Loucy (cell line): ENCODE results near the gene MYH16.
"Not testable (repeated sequence)": the region's sequence is repeated elsewhere in the genome, so short reads cannot be mapped to it uniquely, and the experiment has no call there.

Experiments used
- H2AFZ ChIP-seq: fragments of 200-600 bp; sonication (generic); 2 replicates; pipeline ENCODE4 v1.6.0; 2016; ENCODE audit warnings: antibody characterized with exemption, mild to moderate bottlenecking, low read length, moderate library complexity
- H3F3A ChIP-seq: fragments of 200-600 bp; 2 replicates; pipeline ENCODE4 v1.6.0; 2016; ENCODE audit warnings: antibody characterized with exemption, low read depth, mild to moderate bottlenecking
- H3K27me3 ChIP-seq: fragments of 200-600 bp; sonication (generic); 2 replicates; pipeline ENCODE4 v1.6.1; 2014; ENCODE audit warnings: low read length, mild to moderate bottlenecking; ENCODE audit not compliant: insufficient read depth, poor library complexity, severe bottlenecking
- H3K36me3 ChIP-seq: fragments of 200-600 bp; sonication (generic); 2 replicates; pipeline ENCODE4 v1.6.1; 2016; ENCODE audit warnings: low read length; ENCODE audit not compliant: insufficient read depth
- H3K4me1 ChIP-seq: fragments of 200-600 bp; sonication (generic); 2 replicates; pipeline ENCODE4 v1.5.1; 2014; ENCODE audit warnings: low read length, mild to moderate bottlenecking; ENCODE audit not compliant: insufficient read depth, poor library complexity, severe bottlenecking
- H3K4me2 ChIP-seq: fragments of 200-600 bp; sonication (generic); 2 replicates; pipeline ENCODE4 v1.6.0; 2014; ENCODE audit warnings: antibody characterized with exemption, low read length, low read depth, mild to moderate bottlenecking; ENCODE audit not compliant: poor library complexity, severe bottlenecking
- H3K4me3 ChIP-seq: fragments of 200-600 bp; sonication (generic); 2 replicates; pipeline ENCODE4 v1.5.1; 2014; ENCODE audit warnings: low read length, mild to moderate bottlenecking, mixed read lengths; ENCODE audit not compliant: poor library complexity, severe bottlenecking
- H3K79me2 ChIP-seq: fragments of 200-600 bp; sonication (generic); 2 replicates; pipeline ENCODE4 v1.6.1; 2014; ENCODE audit warnings: low read length; ENCODE audit not compliant: insufficient read depth
- H3K9ac ChIP-seq: fragments of 200-600 bp; sonication (generic); 2 replicates; pipeline ENCODE4 v1.6.0; 2014; ENCODE audit warnings: mild to moderate bottlenecking, low read depth, low read length, moderate library complexity; ENCODE audit not compliant: poor library complexity, severe bottlenecking
- H3K9me2 ChIP-seq: fragments of 200-600 bp; sonication (generic); replicated peaks from 2 replicates; pipeline ENCODE4 v1.6.1; 2016; ENCODE audit warnings: low read depth, low read length, mixed read lengths
- H3K9me3 ChIP-seq: fragments of 200-600 bp; sonication (generic); 2 replicates; pipeline ENCODE4 v1.6.1; 2014; ENCODE audit warnings: mild to moderate bottlenecking, antibody characterized with exemption, low read length, low read depth; ENCODE audit not compliant: insufficient read depth
- H4K20me1 ChIP-seq: fragments of 200-600 bp; sonication (generic); 2 replicates; pipeline ENCODE4 v1.6.0; 2014; ENCODE audit warnings: antibody characterized with exemption, low read length, mild to moderate bottlenecking; ENCODE audit not compliant: insufficient read depth, poor library complexity, severe bottlenecking
- CTCF ChIP-seq: fragments of 200-600 bp; sonication (generic); conservative IDR thresholded peaks from 2 replicates; pipeline ENCODE4 v1.5.1; 2014; ENCODE audit warnings: mild to moderate bottlenecking, antibody characterized with exemption, low read length
- EZH2phosphoT487 ChIP-seq: fragments of 200-600 bp; IDR thresholded peaks from 2 replicates; pipeline ENCODE4 v1.6.1; 2018; ENCODE audit warnings: antibody characterized with exemption, mild to moderate bottlenecking, moderate library complexity, borderline replicate concordance

Gene MYH16

GRCh38 chr7:99331002-99331401 lies 58.4 kb downstream of the MYH16 start:
- Histone ChIP-seq H3K79me2 (peaks cover 74% of the 10 kb centered on the region), H3K36me3 (peaks cover 22% of the 10 kb centered on the region; the same call in 1 of the 2 replicates), H3F3A (no peaks in the 10 kb centered on the region), H3K9me3 (no peaks in the 10 kb centered on the region), H3K4me1 (peaks cover 39% of the 10 kb centered on the region), H3K9ac (no peak overlapping the region), H3K9me2 (no peaks in the 10 kb centered on the region), H3K27me3 (peaks cover 3% of the 10 kb centered on the region), H2AFZ (no peak overlapping the region), H3K4me2 (peak overlapping the region; percentile 96), H4K20me1 (peaks cover 48% of the 10 kb centered on the region), H3K4me3 (peak overlapping the region; percentile 48)
- TF ChIP-seq CTCF (no peak), EZH2phosphoT487 (no peak)

- Histone ChIP-seq H3K4me2 (no peak overlapping the region), H3K9ac (no peak overlapping the region), H3K36me3 (peaks cover 72% of the 10 kb centered on the region), H3K9me2 (no peaks in the 10 kb centered on the region), H3K4me3 (no peak overlapping the region), H3K9me3 (no peaks in the 10 kb centered on the region), H3K27me3 (no peaks in the 10 kb centered on the region), H3F3A (no peaks in the 10 kb centered on the region), H2AFZ (no peak overlapping the region), H3K4me1 (no peaks in the 10 kb centered on the region), H3K79me2 (no peaks in the 10 kb centered on the region), H4K20me1 (no peaks in the 10 kb centered on the region)
- TF ChIP-seq CTCF: no peak
- TF ChIP-seq EZH2phosphoT487: no peak
Observed at GRCh38 chr7:99339595-99339994, 67.0 kb downstream of the MYH16 start.

- H3K4me3 ChIP-seq: no peak overlapping the region
- no peaks in the 10 kb centered on the region for H3K9me3 ChIP-seq
- no peaks in the 10 kb centered on the region for H3K9me2 ChIP-seq
- H3K79me2 ChIP-seq: no peaks in the 10 kb centered on the region
- H3K36me3 ChIP-seq: peaks cover 75% of the 10 kb centered on the region
- no peak overlapping the region for H2AFZ ChIP-seq
- no peak overlapping the region for H3K9ac ChIP-seq
- H3F3A ChIP-seq: no peaks in the 10 kb centered on the region
- no peaks in the 10 kb centered on the region for H3K27me3 ChIP-seq
- no peaks in the 10 kb centered on the region for H3K4me1 ChIP-seq
- H3K4me2 ChIP-seq: no peak overlapping the region
- TF ChIP-seq EZH2phosphoT487: no peak
- H4K20me1 ChIP-seq: no peaks in the 10 kb centered on the region
Observed at GRCh38 chr7:99340659-99341058, 68.0 kb downstream of the MYH16 start.

GRCh38 chr7:99344061-99344647 lies 71.5 kb downstream of the MYH16 start:
- H3F3A ChIP-seq: no peaks in the 10 kb centered on the region

GRCh38 chr7:99350641-99351040 lies 78.0 kb downstream of the MYH16 start:
- not testable (repeated sequence) for H3K9me3 ChIP-seq, H3K9me2 ChIP-seq, H3K27me3 ChIP-seq, H3K79me2 ChIP-seq, H2AFZ ChIP-seq, H3K4me3 ChIP-seq, H3K9ac ChIP-seq, H3K4me2 ChIP-seq, H3F3A ChIP-seq, H4K20me1 ChIP-seq, H3K4me1 ChIP-seq
- peaks cover 74% of the 10 kb centered on the region; the same call in 1 of the 2 replicates for H3K36me3 ChIP-seq

More at GRCh38 chr7:99344061-99344647, 71.5 kb downstream of the MYH16 start:
- Histone ChIP-seq H3K36me3 (peaks cover 73% of the 10 kb centered on the region), H3K9me3 (no peaks in the 10 kb centered on the region), H4K20me1 (no peaks in the 10 kb centered on the region), H3K79me2 (no peaks in the 10 kb centered on the region), H3K9ac (no peak overlapping the region), H3K27me3 (no peaks in the 10 kb centered on the region), H3K4me1 (no peaks in the 10 kb centered on the region), H3K9me2 (no peaks in the 10 kb centered on the region), H3K4me2 (no peak overlapping the region), H2AFZ (no peak overlapping the region), H3K4me3 (no peak overlapping the region)
- TF ChIP-seq CTCF (no peak), EZH2phosphoT487 (no peak)
